ENCODE measurements around the gene GPN2.

Gene GPN2

GRCh38 chr1:26831059-26831458 is 59.0 kb downstream of the GPN2 start:
- DNase-seq = no peak

GRCh38 chr1:26829184-26829911 is 60.7 kb downstream of the GPN2 start:
- DNase-seq = no peak

GRCh38 chr1:26828411-26828991 is 61.6 kb downstream of the GPN2 start:
- peak; percentile 28 to 40 for DNase-seq

- DNase-seq = no peak
Observed at GRCh38 chr1:26827663-26828062, 62.4 kb downstream of the GPN2 start.

GRCh38 chr1:26827106-26827604 is 62.9 kb downstream of the GPN2 start:
- DNase-seq = no peak

- DNase-seq = peak; percentile 71 to 74
Observed at GRCh38 chr1:26826261-26827105, 63.6 kb downstream of the GPN2 start, which contains the start of gene ZDHHC18. Gene ZDHHC18 (plus strand): TSS chr1:26826688. CDS start chr1:26826805, 117 bp downstream.
